HEK293 (cell line): ENCODE results near the gene ARHGAP42.

Experiments used
- CTCF ChIA-PET: fragments of 350-600 bp; formaldehyde crosslinking; extraction: SDS; loops from one replicate; lab custom pipeline; 2021; ENCODE audit warnings: antibody characterized with exemption; lab: Yijun Ruan, JAX
- POLR2A ChIA-PET: fragments of 300-600 bp; formaldehyde crosslinking; extraction: SDS; loops from one replicate; lab custom pipeline; 2020; ENCODE audit warnings: antibody characterized with exemption, inconsistent platforms; lab: Yijun Ruan, JAX
- H3K27ac ChIP-seq: fragments of 200-500 bp; sonication (Bioruptor generic); 2 replicates; pipeline ENCODE4 v1.5.1; 2014; ENCODE audit warnings: low read depth, low read length, control low read depth, inconsistent platforms; ENCODE audit errors: extremely low read depth
- H3K36me3 ChIP-seq, 2 experiments: fragments of 200-500 bp in 1 of 2; sonication (Bioruptor generic) in 1 of 2; 1 replicate in 1 of 2; 2 replicates in 1 of 2; pipeline ENCODE4 v1.5.1; 2014 to 2017; ENCODE audit warnings: inconsistent platforms in 2 of 2, low read length in 2 of 2; ENCODE audit not compliant: control insufficient read depth in 2 of 2, insufficient read depth in 1 of 2
- H3K4me1 ChIP-seq: fragments of 200-500 bp; sonication (Bioruptor generic); 2 replicates; pipeline ENCODE4 v1.5.1; 2014; ENCODE audit warnings: mild to moderate bottlenecking, low read length, inconsistent platforms; ENCODE audit not compliant: control insufficient read depth, insufficient read depth
- H3K4me3 ChIP-seq: 2 replicates; pipeline ENCODE4 v1.5.1; 2011; ENCODE audit warnings: low read depth, mild to moderate bottlenecking, control low read depth, low read length, moderate library complexity
- H3K9me3 ChIP-seq: fragments of 200-500 bp; sonication (Bioruptor generic); 2 replicates; pipeline ENCODE4 v1.5.1; 2014; ENCODE audit warnings: low read depth, low read length, inconsistent platforms; ENCODE audit not compliant: control insufficient read depth, insufficient read depth
- FEZF1 ChIP-seq: fragments of 450-650 bp; formaldehyde crosslinking; IDR thresholded peaks from 2 replicates; pipeline ENCODE4 v1.5.1; 2016; ENCODE audit warnings: missing biosample characterization, missing genetic modification characterization
- GFI1B ChIP-seq: fragments of 450-650 bp; formaldehyde crosslinking; IDR thresholded peaks from 2 replicates; pipeline ENCODE4 v1.5.1; 2016; ENCODE audit warnings: missing biosample characterization, missing genetic modification characterization
- GLIS2 ChIP-seq: fragments of 450-650 bp; formaldehyde crosslinking; IDR thresholded peaks from 2 replicates; pipeline ENCODE4 v1.5.1; 2016; ENCODE audit warnings: missing biosample characterization, missing genetic modification characterization
- HOXC10 ChIP-seq: sonication (generic); formaldehyde crosslinking; IDR thresholded peaks from 2 replicates; pipeline ENCODE4 v1.8.1; 2023; ENCODE audit warnings: mild to moderate bottlenecking, missing genetic modification reagents
- IKZF3 ChIP-seq: fragments of 450-650 bp; IDR thresholded peaks from 2 replicates; pipeline ENCODE4 v1.5.0; 2018; ENCODE audit warnings: missing biosample characterization, mild to moderate bottlenecking, missing genetic modification characterization, moderate library complexity
- ZBTB7A ChIP-seq: fragments of 450-650 bp; formaldehyde crosslinking; IDR thresholded peaks from 2 replicates; pipeline ENCODE4 v1.5.1; 2016; ENCODE audit warnings: low read depth, missing biosample characterization, missing genetic modification characterization
- ZFP41 ChIP-seq: fragments of 450-650 bp; formaldehyde crosslinking; IDR thresholded peaks from 2 replicates; pipeline ENCODE4 v1.5.1; 2016; ENCODE audit warnings: missing biosample characterization, missing genetic modification characterization, borderline replicate concordance
- ZIC2 ChIP-seq: fragments of 450-650 bp; formaldehyde crosslinking; IDR thresholded peaks from 2 replicates; pipeline ENCODE4 v1.5.1; 2016; ENCODE audit warnings: missing biosample characterization, missing genetic modification characterization
- ZNF157 ChIP-seq: fragments of 450-650 bp; formaldehyde crosslinking; IDR thresholded peaks from 2 replicates; pipeline ENCODE4 v1.5.1; 2016; ENCODE audit warnings: missing biosample characterization, missing genetic modification characterization
- ZNF175 ChIP-seq: fragments of 450-650 bp; formaldehyde crosslinking; IDR thresholded peaks from 2 replicates; pipeline ENCODE4 v1.5.1; 2016; ENCODE audit warnings: missing biosample characterization, missing genetic modification characterization
- ZNF202 ChIP-seq: fragments of 450-650 bp; formaldehyde crosslinking; IDR thresholded peaks from 2 replicates; pipeline ENCODE4 v1.5.1; 2016; ENCODE audit warnings: missing biosample characterization, missing genetic modification characterization, borderline replicate concordance
- ZNF214 ChIP-seq: fragments of 450-650 bp; formaldehyde crosslinking; IDR thresholded peaks from 2 replicates; pipeline ENCODE4 v1.5.1; 2017; ENCODE audit warnings: missing biosample characterization, mild to moderate bottlenecking, missing genetic modification characterization, borderline replicate concordance
- ZNF311 ChIP-seq: fragments of 450-650 bp; formaldehyde crosslinking; IDR thresholded peaks from 2 replicates; pipeline ENCODE4 v1.5.1; 2017; ENCODE audit warnings: missing biosample characterization, missing genetic modification characterization, borderline replicate concordance
- ZNF335 ChIP-seq: fragments of 450-650 bp; formaldehyde crosslinking; conservative IDR thresholded peaks from 2 replicates; pipeline ENCODE4 v1.5.1; 2016; ENCODE audit warnings: missing biosample characterization, missing genetic modification characterization
- ZNF341 ChIP-seq: fragments of 450-650 bp; formaldehyde crosslinking; IDR thresholded peaks from 2 replicates; pipeline ENCODE4; 2016; ENCODE audit warnings: low read depth, missing biosample characterization, missing genetic modification characterization
- ZNF558 ChIP-seq: fragments of 450-650 bp; formaldehyde crosslinking; IDR thresholded peaks from 2 replicates; pipeline ENCODE4 v1.5.1; 2016; ENCODE audit warnings: missing biosample characterization, missing genetic modification characterization
- ZNF561 ChIP-seq: fragments of 450-650 bp; IDR thresholded peaks from 2 replicates; pipeline ENCODE4 v1.5.1; 2018; ENCODE audit warnings: missing biosample characterization, missing genetic modification characterization, borderline replicate concordance
- ZNF610 ChIP-seq: fragments of 450-650 bp; formaldehyde crosslinking; IDR thresholded peaks from 2 replicates; pipeline ENCODE4 v1.5.1; 2016; ENCODE audit warnings: missing biosample characterization, missing genetic modification characterization, borderline replicate concordance
- ZNF626 ChIP-seq: fragments of 450-650 bp; sonication (Bioruptor Pico); formaldehyde crosslinking; IDR thresholded peaks from 2 replicates; pipeline ENCODE4 v1.5.1; 2018; ENCODE audit warnings: missing biosample characterization, missing genetic modification characterization, inconsistent platforms
- ZNF747 ChIP-seq: fragments of 450-650 bp; formaldehyde crosslinking; IDR thresholded peaks from 2 replicates; pipeline ENCODE4 v1.5.1; 2016; ENCODE audit warnings: missing biosample characterization, missing genetic modification characterization
- ZNF785 ChIP-seq: fragments of 450-650 bp; formaldehyde crosslinking; IDR thresholded peaks from 2 replicates; pipeline ENCODE4 v1.5.1; 2016; ENCODE audit warnings: missing biosample characterization, missing genetic modification characterization
- ZNF792 ChIP-seq: fragments of 450-650 bp; formaldehyde crosslinking; IDR thresholded peaks from 2 replicates; pipeline ENCODE4 v1.5.1; 2016; ENCODE audit warnings: missing biosample characterization, missing genetic modification characterization
- ZNF830 ChIP-seq: fragments of 450-650 bp; IDR thresholded peaks from 2 replicates; pipeline ENCODE4 v1.5.0; 2018; ENCODE audit warnings: missing biosample characterization, missing genetic modification characterization, low read depth, mild to moderate bottlenecking, moderate library complexity
- ZSCAN30 ChIP-seq: fragments of 450-650 bp; IDR thresholded peaks from 2 replicates; pipeline ENCODE4 v1.5.1; 2018; ENCODE audit warnings: missing biosample characterization, mild to moderate bottlenecking, missing genetic modification characterization, moderate library complexity
- TF ChIP-seq, protein P1 (sequence below): fragments of 450-650 bp; formaldehyde crosslinking; IDR thresholded peaks from 2 replicates; pipeline ENCODE4 v1.5.1; 2016; ENCODE audit warnings: missing biosample characterization, missing genetic modification characterization
- TF ChIP-seq, protein P2 (sequence below): fragments of 450-650 bp; formaldehyde crosslinking; IDR thresholded peaks from 2 replicates; pipeline ENCODE4 v1.5.1; 2016; ENCODE audit warnings: missing biosample characterization, missing genetic modification characterization
- TF ChIP-seq, protein P3 (sequence below): fragments of 450-650 bp; formaldehyde crosslinking; IDR thresholded peaks from 2 replicates; pipeline ENCODE4 v1.5.1; 2016; ENCODE audit warnings: missing biosample characterization, missing genetic modification characterization
- TF ChIP-seq, protein P4 (sequence below): fragments of 450-650 bp; formaldehyde crosslinking; IDR thresholded peaks from 2 replicates; pipeline ENCODE4 v1.5.1; 2016; ENCODE audit warnings: missing biosample characterization, missing genetic modification characterization, borderline replicate concordance
- TF ChIP-seq, protein P5 (sequence below): IDR thresholded peaks from 2 replicates; pipeline ENCODE4 v1.6.1; 2011; ENCODE audit warnings: mild to moderate bottlenecking, low read depth, low read length, borderline replicate concordance

Gene ARHGAP42

DNA sequence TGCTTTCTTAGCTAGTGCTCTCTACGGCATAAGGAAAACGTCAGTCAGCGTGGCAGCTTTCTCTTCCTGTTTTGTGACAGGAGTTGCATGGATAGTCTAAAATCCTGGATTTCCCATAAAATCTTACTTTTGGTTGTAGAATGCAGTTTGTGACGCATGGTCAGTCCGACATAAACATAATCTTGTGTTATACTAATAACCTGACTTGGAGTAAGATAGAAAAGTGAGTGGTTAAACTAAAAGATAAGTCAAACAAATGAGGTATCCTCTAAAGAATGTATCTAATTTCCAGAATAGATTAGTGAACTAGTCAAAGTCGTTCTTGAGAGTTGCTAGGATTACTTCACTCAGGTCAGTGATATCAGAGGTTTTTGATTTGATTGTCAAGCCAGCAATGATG, 285.0 kb downstream of the ARHGAP42 start:
- POLR2A ChIA-PET: no interaction called here

DNA sequence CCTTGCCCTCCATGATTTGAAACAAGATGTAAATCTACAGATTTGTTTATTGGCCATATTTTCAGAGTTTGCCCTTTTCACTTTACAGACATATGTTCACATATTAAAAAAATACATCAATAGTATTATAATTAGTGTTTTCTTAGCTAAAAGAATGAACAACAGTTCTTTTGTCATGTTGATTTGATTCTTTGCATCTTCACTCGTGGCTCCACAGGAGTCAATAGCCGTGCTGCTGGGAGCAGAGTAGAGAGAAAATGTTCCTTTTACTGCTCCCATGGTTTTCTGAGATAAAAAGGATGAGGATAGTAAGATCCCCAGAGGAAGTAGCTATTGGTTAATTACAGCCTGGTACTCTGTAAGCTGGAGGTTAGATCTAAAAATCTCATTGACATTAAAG, 291.4 kb downstream of the ARHGAP42 start:
- POLR2A ChIA-PET: no interaction called here
- Histone ChIP-seq H3K4me1 (no peaks in the 10 kb centered on the region), H3K4me3 (no peak overlapping the region), H3K27ac (no peak overlapping the region), H3K9me3 (no peaks in the 10 kb centered on the region), H3K36me3 (peaks cover 0 to 36% of the 10 kb centered on the region in 2 experiments; a peak in 1 of 3 replicates)
- CTCF ChIA-PET: interaction anchor here (0.6 to 0.7 kb wide), 3 partner anchors 158 to 804 kb away, joined by 3 to 5 read pairs (median 3); no protein-coding TSS in a partner anchor
- TF ChIP-seq GLIS2 (tag by site-specific recombination) (no peak), ZNF747 (tag by site-specific recombination) (no peak), ZNF610 (no peak), ZNF830 (tag by site-specific recombination) (no peak), ZIC2 (tag by site-specific recombination) (no peak), ZNF214 (tag by site-specific recombination) (no peak), ZNF202 (tag by site-specific recombination) (no peak), HOXC10 (CRISPR knock-in tag) (no peak), ZNF311 (no peak), ZNF792 (tag by site-specific recombination) (no peak), ZNF785 (no peak), ZBTB7A (tag by site-specific recombination) (no peak), ZNF561 (tag by site-specific recombination) (no peak)
- TF ChIP-seq, protein P1, sequence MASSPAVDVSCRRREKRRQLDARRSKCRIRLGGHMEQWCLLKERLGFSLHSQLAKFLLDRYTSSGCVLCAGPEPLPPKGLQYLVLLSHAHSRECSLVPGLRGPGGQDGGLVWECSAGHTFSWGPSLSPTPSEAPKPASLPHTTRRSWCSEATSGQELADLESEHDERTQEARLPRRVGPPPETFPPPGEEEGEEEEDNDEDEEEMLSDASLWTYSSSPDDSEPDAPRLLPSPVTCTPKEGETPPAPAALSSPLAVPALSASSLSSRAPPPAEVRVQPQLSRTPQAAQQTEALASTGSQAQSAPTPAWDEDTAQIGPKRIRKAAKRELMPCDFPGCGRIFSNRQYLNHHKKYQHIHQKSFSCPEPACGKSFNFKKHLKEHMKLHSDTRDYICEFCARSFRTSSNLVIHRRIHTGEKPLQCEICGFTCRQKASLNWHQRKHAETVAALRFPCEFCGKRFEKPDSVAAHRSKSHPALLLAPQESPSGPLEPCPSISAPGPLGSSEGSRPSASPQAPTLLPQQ (tag by site-specific recombination): no peak
- TF ChIP-seq, protein P2, sequence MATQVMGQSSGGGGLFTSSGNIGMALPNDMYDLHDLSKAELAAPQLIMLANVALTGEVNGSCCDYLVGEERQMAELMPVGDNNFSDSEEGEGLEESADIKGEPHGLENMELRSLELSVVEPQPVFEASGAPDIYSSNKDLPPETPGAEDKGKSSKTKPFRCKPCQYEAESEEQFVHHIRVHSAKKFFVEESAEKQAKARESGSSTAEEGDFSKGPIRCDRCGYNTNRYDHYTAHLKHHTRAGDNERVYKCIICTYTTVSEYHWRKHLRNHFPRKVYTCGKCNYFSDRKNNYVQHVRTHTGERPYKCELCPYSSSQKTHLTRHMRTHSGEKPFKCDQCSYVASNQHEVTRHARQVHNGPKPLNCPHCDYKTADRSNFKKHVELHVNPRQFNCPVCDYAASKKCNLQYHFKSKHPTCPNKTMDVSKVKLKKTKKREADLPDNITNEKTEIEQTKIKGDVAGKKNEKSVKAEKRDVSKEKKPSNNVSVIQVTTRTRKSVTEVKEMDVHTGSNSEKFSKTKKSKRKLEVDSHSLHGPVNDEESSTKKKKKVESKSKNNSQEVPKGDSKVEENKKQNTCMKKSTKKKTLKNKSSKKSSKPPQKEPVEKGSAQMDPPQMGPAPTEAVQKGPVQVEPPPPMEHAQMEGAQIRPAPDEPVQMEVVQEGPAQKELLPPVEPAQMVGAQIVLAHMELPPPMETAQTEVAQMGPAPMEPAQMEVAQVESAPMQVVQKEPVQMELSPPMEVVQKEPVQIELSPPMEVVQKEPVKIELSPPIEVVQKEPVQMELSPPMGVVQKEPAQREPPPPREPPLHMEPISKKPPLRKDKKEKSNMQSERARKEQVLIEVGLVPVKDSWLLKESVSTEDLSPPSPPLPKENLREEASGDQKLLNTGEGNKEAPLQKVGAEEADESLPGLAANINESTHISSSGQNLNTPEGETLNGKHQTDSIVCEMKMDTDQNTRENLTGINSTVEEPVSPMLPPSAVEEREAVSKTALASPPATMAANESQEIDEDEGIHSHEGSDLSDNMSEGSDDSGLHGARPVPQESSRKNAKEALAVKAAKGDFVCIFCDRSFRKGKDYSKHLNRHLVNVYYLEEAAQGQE (tag by site-specific recombination): no peak

More for the DNA sequence above, 285.0 kb downstream of the ARHGAP42 start:
- Histone ChIP-seq H3K4me3 (no peak overlapping the region), H3K9me3 (no peaks in the 10 kb centered on the region), H3K36me3 (peaks cover 0 to 26% of the 10 kb centered on the region in 2 experiments; a peak in 1 of 3 replicates), H3K27ac (no peak overlapping the region), H3K4me1 (no peaks in the 10 kb centered on the region)
- CTCF ChIA-PET: interaction anchor here (0.6 kb wide), 1 partner anchor 465 kb away, joined by 4 read pairs; no protein-coding TSS in a partner anchor
- TF ChIP-seq, protein P3, sequence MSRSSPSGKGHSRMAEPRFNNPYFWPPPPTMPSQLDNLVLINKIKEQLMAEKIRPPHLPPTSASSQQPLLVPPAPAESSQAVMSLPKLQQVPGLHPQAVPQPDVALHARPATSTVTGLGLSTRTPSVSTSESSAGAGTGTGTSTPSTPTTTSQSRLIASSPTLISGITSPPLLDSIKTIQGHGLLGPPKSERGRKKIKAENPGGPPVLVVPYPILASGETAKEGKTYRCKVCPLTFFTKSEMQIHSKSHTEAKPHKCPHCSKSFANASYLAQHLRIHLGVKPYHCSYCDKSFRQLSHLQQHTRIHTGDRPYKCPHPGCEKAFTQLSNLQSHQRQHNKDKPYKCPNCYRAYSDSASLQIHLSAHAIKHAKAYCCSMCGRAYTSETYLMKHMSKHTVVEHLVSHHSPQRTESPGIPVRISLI: no peak
- TF ChIP-seq ZNF341 (tag by site-specific recombination): no peak
- no peak for TF ChIP-seq ZNF175 (tag by site-specific recombination)
- no peak for TF ChIP-seq ZNF335
- TF ChIP-seq ZNF157 (tag by site-specific recombination): no peak
- no peak for TF ChIP-seq FEZF1 (tag by site-specific recombination)
- TF ChIP-seq, protein P4, sequence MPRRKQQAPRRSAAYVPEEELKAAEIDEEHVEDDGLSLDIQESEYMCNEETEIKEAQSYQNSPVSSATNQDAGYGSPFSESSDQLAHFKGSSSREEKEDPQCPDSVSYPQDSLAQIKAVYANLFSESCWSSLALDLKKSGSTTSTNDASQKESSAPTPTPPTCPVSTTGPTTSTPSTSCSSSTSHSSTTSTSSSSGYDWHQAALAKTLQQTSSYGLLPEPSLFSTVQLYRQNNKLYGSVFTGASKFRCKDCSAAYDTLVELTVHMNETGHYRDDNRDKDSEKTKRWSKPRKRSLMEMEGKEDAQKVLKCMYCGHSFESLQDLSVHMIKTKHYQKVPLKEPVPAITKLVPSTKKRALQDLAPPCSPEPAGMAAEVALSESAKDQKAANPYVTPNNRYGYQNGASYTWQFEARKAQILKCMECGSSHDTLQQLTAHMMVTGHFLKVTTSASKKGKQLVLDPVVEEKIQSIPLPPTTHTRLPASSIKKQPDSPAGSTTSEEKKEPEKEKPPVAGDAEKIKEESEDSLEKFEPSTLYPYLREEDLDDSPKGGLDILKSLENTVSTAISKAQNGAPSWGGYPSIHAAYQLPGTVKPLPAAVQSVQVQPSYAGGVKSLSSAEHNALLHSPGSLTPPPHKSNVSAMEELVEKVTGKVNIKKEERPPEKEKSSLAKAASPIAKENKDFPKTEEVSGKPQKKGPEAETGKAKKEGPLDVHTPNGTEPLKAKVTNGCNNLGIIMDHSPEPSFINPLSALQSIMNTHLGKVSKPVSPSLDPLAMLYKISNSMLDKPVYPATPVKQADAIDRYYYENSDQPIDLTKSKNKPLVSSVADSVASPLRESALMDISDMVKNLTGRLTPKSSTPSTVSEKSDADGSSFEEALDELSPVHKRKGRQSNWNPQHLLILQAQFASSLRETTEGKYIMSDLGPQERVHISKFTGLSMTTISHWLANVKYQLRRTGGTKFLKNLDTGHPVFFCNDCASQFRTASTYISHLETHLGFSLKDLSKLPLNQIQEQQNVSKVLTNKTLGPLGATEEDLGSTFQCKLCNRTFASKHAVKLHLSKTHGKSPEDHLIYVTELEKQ (tag by site-specific recombination): no peak
- TF ChIP-seq ZNF558 (tag by site-specific recombination): no peak
- TF ChIP-seq ZNF626 (tag by site-specific recombination): no peak
- no peak for TF ChIP-seq IKZF3 (tag by site-specific recombination)
- no peak for TF ChIP-seq ZFP41
- TF ChIP-seq, protein P5, sequence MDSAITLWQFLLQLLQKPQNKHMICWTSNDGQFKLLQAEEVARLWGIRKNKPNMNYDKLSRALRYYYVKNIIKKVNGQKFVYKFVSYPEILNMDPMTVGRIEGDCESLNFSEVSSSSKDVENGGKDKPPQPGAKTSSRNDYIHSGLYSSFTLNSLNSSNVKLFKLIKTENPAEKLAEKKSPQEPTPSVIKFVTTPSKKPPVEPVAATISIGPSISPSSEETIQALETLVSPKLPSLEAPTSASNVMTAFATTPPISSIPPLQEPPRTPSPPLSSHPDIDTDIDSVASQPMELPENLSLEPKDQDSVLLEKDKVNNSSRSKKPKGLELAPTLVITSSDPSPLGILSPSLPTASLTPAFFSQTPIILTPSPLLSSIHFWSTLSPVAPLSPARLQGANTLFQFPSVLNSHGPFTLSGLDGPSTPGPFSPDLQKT: no peak
- TF ChIP-seq ZSCAN30 (tag by site-specific recombination): no peak
- TF ChIP-seq GFI1B: no peak
